DMS53 treated with DMSO at 0.1 percent for 48 hours (cell line): ENCODE data around the gene TNS3.
A peak's percentile ranks its signal among the peaks of the same experiment; 100 is the strongest.
"Not testable (repeated sequence)": the region's sequence is repeated elsewhere in the genome, so short reads cannot be mapped to it uniquely, and the experiment has no call there.

Experiments used
- DNase-seq: peaks from one replicate; lab custom pipeline; 2025; ENCODE audit not compliant: unreplicated experiment; lab: John Stamatoyannopoulos, UW

The TNS3 gene

DNA sequence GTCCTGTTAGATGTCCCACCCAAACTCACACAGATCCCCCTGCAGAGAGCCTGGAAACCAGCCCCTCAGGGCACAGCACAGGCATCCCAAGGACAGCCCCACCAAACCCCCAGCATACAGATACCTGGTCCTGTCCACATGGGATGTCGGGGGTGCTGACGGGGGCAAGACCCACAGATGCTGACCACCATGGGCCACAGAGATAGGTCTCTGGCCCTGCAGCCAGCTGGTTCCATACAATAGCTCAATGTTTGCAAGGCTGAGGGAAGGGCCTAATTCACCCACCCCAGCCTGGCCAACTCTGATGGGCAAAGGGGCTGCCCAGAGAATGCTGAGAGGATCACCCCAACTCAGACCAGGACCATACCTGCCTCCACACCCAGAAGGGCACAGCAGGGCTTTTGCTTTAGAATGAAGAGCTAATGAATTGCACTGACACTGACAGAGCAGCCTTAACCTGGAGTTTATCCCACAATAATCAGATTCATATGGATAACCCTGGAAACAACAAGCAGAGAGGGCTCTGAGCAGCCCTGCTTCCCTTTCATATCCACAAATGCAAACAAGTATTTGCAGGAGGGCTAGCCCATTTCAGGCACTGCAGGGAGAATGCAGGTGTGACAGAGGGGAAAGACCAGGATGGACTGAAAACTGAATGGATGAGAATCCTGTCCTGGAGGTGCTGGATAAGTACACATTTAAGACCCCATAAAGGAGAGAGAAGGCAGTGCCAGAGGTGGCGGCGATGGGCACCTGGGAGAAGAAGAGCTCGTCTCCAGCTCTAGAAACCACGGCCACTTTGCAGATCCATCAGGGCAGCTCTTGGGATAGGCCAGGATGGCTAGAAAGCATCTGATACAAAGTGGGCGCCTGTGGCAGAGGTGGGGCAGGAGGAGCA, 126.7 kb downstream of the TNS3 start:
- no peak for DNase-seq

DNA sequence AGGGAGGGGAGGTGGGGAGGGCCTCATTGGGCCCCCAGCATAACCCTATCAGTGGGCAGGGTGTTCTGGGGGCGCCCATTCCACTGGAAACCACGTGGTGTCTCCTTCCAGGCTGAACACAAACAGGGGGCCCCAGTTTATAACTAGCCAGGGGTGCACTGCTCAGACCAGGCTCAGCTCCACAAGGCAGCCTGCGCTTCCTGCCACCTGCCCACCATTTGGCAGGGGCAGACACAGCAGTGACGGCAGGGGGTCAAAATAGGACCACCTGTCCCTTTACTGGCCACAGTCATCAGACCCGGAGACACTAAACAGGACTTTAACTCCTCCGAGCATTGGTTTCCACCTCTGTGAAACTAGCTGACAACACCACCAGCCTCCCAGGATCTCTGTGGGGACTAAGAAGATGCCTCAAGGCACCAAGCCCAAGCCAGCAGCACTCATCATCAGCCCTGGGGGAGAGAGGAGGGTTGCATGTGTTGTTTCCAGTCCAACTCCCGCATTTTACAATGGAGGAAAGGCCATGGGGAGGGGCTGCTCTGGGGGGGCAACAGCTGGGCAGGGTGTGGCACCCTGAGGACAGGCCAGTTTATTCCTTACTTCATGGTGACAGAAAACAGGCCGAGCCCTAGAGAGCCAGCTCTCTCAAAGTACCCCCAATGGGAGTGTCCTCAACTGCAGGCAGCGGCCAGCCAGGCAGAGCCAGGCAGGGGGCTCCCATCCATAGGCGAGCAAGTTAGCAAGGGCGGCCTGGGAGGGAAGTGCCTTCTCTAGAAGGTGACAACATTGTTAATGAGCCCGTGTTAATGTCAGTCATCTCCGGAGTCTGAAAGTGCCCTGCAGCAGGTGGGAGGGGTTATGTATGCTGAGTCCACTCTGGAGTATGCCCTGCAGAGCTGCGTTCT, 127.6 kb downstream of the TNS3 start:
- peak; percentile 11 for DNase-seq

DNA sequence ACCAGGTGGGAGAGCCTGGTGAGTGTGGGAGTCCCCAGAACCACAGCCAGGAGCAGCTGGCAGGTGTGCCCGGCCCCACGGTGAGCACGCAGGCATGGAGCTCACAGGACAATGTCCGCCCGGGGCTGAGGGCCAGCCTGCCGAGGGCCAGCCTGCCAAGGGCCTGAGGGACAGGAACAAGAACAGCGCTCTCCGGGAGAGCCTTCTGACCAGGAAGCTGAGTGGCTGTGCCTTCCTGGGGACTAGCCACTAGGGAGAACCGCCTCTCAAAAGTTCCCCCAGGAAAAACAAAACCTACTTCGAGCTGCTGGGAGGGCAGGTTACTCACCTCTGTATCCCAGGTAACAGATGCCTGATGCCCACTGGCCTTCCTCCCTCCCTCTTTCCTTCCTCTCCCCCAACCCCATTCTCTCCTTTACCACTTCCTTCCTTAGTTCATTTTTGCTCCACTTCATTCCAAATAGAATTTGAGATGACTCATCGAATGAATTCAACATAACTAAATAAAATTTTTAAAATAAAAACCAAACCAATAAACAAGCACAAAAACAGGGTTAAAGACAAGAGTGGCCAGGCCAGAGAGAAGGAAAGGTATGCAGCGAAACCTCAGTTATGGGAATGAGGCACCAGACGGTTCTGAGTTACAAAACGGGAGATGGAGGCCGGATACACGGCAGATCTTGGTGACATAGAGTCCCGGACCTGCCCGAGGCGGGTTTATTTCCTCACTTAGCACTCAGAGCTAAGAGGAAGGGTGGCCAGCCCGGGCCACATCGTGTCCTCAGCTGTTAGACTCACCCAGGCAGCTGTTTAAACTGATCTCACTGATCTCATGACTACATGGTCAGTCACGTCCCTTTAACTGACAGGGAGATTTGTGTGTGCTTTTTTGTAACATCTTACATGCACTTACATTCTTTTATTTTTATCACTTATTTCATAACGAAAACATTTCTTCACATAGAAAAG, 128.5 kb downstream of the TNS3 start:
- peak; percentile 84 for DNase-seq

- no peak for DNase-seq
Observed at GRCh38 chr7:47452715-47453092, 129.2 kb downstream of the TNS3 start.

- DNase-seq = no peak
Observed at GRCh38 chr7:47452295-47452694, 129.6 kb downstream of the TNS3 start.

GRCh38 chr7:47451851-47452205, 130.1 kb downstream of the TNS3 start:
- DNase-seq = no peak

DNA sequence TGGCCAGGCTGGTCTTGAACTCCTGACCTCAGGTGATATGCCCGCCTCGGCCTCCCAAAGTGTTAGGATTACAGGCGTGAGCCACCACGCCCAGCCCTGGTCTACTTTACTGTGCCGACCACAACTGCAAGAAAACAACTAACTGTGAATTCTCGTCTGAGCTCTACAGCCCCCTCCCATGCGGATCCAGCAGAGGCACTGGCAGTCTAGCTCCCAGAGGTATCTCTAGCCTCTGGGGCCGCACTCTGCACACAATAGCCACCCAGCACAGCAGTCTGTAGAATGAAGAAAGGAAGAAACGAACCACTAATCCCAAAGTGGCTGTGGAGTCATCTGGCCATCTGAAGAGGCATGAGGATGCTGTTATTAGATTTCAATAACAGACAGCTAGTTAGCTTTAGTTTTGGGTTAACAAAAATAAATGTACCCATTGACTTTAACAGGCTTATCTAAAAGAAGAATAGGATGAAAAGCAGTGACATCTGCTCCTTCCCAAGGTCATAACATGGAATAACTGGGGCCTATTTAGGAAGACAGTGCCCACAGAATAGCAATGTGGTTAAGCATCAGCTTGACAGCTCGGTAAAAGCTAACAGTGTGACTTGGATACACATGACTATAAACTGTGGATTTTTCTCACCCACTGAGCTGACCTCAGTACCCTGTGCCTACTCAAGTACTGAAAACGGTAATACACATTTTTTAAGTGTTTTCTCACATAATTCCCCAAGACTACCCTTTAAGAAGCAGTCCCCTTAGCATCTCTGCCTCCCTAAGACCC, 131.9 kb downstream of the TNS3 start:
- DNase-seq = no peak

DNA sequence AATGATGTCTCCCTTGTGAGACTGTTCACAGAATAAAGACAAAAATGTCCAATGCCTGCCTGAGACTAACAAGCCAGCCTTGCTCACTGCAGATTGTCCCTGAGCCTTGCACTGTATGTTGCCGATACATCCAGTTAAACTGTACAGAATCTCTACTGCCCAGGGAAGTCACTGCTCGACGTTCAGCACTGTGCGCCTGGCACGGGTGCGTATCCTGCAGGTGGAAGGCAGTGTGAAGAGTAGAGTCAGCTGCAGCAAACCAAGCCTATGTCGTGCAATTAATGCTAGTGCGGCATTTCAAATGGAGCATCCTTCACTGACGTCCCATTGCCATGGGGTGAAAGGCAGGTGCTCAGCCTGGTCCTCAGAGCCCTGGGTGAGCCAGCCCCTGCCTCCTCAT, 132.9 kb downstream of the TNS3 start:
- DNase-seq = no peak

GRCh38 chr7:47447621-47448349, 134.1 kb downstream of the TNS3 start:
- DNase-seq = no peak

GRCh38 chr7:47446871-47447466, 134.9 kb downstream of the TNS3 start:
- DNase-seq = no peak

GRCh38 chr7:47444376-47445098, 137.4 kb downstream of the TNS3 start:
- DNase-seq = no peak

DNA sequence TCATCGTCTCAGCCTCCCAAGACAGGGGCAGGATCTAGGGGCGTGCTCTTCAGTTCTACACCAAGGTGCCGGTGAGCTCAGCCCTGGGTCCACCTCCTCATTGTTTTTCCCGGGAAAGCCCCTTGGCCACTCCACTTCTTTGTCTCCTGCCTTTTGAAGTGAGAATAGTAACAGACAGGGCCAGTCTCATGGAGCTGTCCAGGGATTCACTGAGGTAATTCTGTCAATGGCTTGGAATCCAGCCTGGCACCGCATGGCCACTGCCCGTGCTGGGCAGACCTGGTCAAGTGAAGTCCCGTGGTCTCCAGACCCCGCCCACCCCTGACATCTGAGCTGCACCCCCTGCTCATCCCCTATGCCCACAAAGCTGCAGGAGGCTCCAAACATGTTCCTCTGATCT, 138.9 kb downstream of the TNS3 start:
- no peak for DNase-seq

DNA sequence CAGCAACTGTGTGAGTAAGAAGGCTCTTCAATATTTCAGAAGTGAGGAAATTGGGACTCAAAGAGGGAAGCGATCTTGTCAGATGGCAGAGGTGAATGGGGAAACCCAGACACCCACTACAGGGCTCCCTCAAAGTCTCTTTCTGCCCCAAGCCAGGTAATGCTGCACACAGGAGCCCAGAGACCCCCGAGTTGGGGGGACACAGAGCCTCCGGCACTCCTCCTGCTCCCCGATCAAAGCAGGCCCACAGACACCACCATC, 139.4 kb downstream of the TNS3 start:
- DNase-seq = no peak

DNA sequence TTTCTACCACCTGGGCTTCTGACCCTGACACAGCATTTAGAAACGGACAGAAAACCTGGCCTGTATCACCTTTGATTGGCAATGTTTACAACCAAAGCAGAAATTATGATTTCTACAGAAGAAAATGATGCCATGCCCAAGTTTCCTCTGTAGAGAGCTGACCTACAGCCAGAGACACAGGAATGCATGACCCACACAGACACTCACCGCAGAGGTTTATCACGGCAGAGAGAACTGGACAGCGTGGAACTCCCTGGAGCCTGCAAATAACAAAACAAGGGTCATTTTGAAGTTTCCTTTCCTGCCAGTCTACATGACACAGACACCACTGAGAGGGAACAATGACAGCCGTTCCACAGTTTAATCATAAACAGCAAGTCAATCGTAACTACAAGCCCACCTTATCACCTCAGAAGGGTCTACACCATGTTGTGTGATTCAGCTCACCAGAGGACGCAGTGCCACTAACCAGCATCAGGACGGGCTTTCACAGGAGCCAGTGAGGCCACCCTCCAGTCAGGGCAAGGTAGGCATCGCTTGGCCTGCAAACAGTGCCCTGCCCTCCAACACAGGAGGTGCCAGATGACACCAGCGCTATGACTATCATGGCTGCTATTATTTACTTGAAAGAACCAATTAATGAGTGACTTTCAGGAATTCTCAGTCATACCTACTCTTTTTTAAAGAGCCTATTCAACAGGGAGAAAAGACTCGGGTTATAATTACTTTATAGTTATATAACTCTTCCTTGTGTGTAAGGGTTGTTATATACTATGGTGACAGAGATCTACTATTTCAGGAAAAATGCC, 139.9 kb downstream of the TNS3 start:
- DNase-seq = no peak

GRCh38 chr7:47441048-47441447, 140.9 kb downstream of the TNS3 start:
- not testable (repeated sequence) for DNase-seq

- no peak for DNase-seq
Observed at GRCh38 chr7:47440320-47440719, 141.6 kb downstream of the TNS3 start.

- DNase-seq = no peak
Observed at GRCh38 chr7:47439181-47439667, 142.7 kb downstream of the TNS3 start.
